GM13976 (cell line): ENCODE measurements around the gene LAMA5.

ENCODE experiments used
- DNase-seq: peaks from one replicate; pipeline ENCODE4 v3.0.0; 2012; ENCODE audit warnings: low spot score
- CTCF ChIP-seq: IDR thresholded peaks from 2 replicates; pipeline ENCODE4 v1.5.1; 2012; ENCODE audit warnings: borderline replicate concordance, mild to moderate bottlenecking; ENCODE audit not compliant: insufficient read depth; ENCODE audit errors: extremely low read depth, missing control alignments, control extremely low read depth
- in situ Hi-C: fragments of 300-500 bp; cut with MboI; formaldehyde crosslinking; loops from one replicate; pipeline ENCODE4 v1.12.0; 2022; ENCODE audit warnings: low sequenced_read_pairs, mixed read lengths, inconsistent platforms; ENCODE audit not compliant: unreplicated experiment

LAMA5 gene

GRCh38 chr20:62369815-62370114 is 2.7 kb upstream of the LAMA5 start:
- in situ Hi-C loops, result no loop called here
- DNase-seq, result no peak
- TF ChIP-seq CTCF, result no peak

- TF ChIP-seq CTCF, result peak; percentile 7
- in situ Hi-C loops, result no loop called here
Measured at GRCh38 chr20:62368976-62369814, 2.1 kb upstream of the LAMA5 start.

GRCh38 chr20:62368392-62368975 is 1.4 kb upstream of the LAMA5 start:
- in situ Hi-C loops, result no loop called here

More at GRCh38 chr20:62368976-62369814, 2.1 kb upstream of the LAMA5 start:
- peak; percentile 66 for DNase-seq

GRCh38 chr20:62367633-62368391 is 700 bp upstream of the LAMA5 start:
- no peak for DNase-seq
- TF ChIP-seq CTCF, result no peak
- in situ Hi-C loops, result no loop called here

More at GRCh38 chr20:62368392-62368975, 1.4 kb upstream of the LAMA5 start:
- no peak for DNase-seq
- no peak for TF ChIP-seq CTCF

GRCh38 chr20:62366370-62367135 is 559 bp downstream of the LAMA5 start:
- no peak for TF ChIP-seq CTCF
- in situ Hi-C loops, result no loop called here
- no peak for DNase-seq

GRCh38 chr20:62365814-62366369 is 1.2 kb downstream of the LAMA5 start:
- DNase-seq, result no peak
- in situ Hi-C loops, result no loop called here
- no peak for TF ChIP-seq CTCF
